Measurements from ENCODE around the gene RPS6KA2.
A peak's percentile ranks its signal among the peaks of the same experiment; 100 is the strongest.
"Not testable (repeated sequence)": the region's sequence is repeated elsewhere in the genome, so short reads cannot be mapped to it uniquely, and the experiment has no call there.

RPS6KA2 gene

GRCh38 chr6:166588691-166589336, 38.2 kb downstream of the RPS6KA2 start:
- no peak for DNase-seq

GRCh38 chr6:166587631-166588413, 39.2 kb downstream of the RPS6KA2 start:
- DNase-seq, result no peak

- DNase-seq, result peak; percentile 63
Measured at GRCh38 chr6:166586424-166587156, 40.5 kb downstream of the RPS6KA2 start, which contains the start of gene RAMACL. Gene RAMACL, minus strand, starts transcription at chr6:166586678. Its CDS starts 201 bp downstream, at chr6:166586477.

- no peak for DNase-seq
Measured at GRCh38 chr6:166584853-166585429, 42.1 kb downstream of the RPS6KA2 start.

- DNase-seq, result no peak
Measured at GRCh38 chr6:166584155-166584554, 42.9 kb downstream of the RPS6KA2 start.

- DNase-seq, result no peak
Measured at GRCh38 chr6:166583230-166583965, 43.7 kb downstream of the RPS6KA2 start.

GRCh38 chr6:166582258-166582657, 44.8 kb downstream of the RPS6KA2 start:
- DNase-seq, result no peak

- not testable (repeated sequence) for DNase-seq
Measured at GRCh38 chr6:166581801-166582200, 45.2 kb downstream of the RPS6KA2 start.

GRCh38 chr6:166581091-166581511, 46.0 kb downstream of the RPS6KA2 start:
- DNase-seq, result no peak

GRCh38 chr6:166580076-166581050, 46.7 kb downstream of the RPS6KA2 start:
- DNase-seq, result no peak

GRCh38 chr6:166579237-166579850, 47.7 kb downstream of the RPS6KA2 start:
- DNase-seq, result no peak

GRCh38 chr6:166578536-166579236, 48.4 kb downstream of the RPS6KA2 start:
- DNase-seq, result no peak

- DNase-seq, result no peak
Measured at GRCh38 chr6:166575205-166575604, 51.8 kb downstream of the RPS6KA2 start.

GRCh38 chr6:166573511-166574216, 53.4 kb downstream of the RPS6KA2 start:
- no peak for DNase-seq

GRCh38 chr6:166572370-166573261, 54.4 kb downstream of the RPS6KA2 start:
- DNase-seq, result no peak

- DNase-seq, result no peak
Measured at GRCh38 chr6:166570929-166571713, 55.9 kb downstream of the RPS6KA2 start.

GRCh38 chr6:166569206-166569605, 57.8 kb downstream of the RPS6KA2 start:
- DNase-seq, result no peak

All from CD4-positive, alpha-beta T cell treated with Interleukin-21 for 1 hour (primary cell).